VCaP (cell line): ENCODE data around the gene BCL2A1.

Experiments used
- H3K27ac ChIP-seq: fragments of 450-650 bp; 2 replicates; pipeline ENCODE4 v1.5.1; 2017
- TF ChIP-seq, protein P1 (sequence below): fragments of 450-650 bp; conservative IDR thresholded peaks from 2 replicates; pipeline ENCODE4 v1.5.1; 2017; ENCODE audit warnings: mild to moderate bottlenecking, moderate library complexity

BCL2A1 gene

GRCh38 chr15:79924379-79924778 lies 46.6 kb downstream of the BCL2A1 start:
- H3K27ac ChIP-seq: peak overlapping the region; percentile 100
- TF ChIP-seq, protein P1, sequence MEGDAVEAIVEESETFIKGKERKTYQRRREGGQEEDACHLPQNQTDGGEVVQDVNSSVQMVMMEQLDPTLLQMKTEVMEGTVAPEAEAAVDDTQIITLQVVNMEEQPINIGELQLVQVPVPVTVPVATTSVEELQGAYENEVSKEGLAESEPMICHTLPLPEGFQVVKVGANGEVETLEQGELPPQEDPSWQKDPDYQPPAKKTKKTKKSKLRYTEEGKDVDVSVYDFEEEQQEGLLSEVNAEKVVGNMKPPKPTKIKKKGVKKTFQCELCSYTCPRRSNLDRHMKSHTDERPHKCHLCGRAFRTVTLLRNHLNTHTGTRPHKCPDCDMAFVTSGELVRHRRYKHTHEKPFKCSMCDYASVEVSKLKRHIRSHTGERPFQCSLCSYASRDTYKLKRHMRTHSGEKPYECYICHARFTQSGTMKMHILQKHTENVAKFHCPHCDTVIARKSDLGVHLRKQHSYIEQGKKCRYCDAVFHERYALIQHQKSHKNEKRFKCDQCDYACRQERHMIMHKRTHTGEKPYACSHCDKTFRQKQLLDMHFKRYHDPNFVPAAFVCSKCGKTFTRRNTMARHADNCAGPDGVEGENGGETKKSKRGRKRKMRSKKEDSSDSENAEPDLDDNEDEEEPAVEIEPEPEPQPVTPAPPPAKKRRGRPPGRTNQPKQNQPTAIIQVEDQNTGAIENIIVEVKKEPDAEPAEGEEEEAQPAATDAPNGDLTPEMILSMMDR: no peak

GRCh38 chr15:79923515-79924169 lies 47.4 kb downstream of the BCL2A1 start:
- H3K27ac ChIP-seq: peak overlapping the region; percentile 100
- TF ChIP-seq, protein P1: no peak

GRCh38 chr15:79923079-79923514 lies 47.9 kb downstream of the BCL2A1 start:
- TF ChIP-seq, protein P1: no peak; the same call in 1 of the 2 replicates
- peak overlapping the region; percentile 100 for H3K27ac ChIP-seq

GRCh38 chr15:79922512-79923078 lies 48.4 kb downstream of the BCL2A1 start:
- H3K27ac ChIP-seq: peak overlapping the region; percentile 100

GRCh38 chr15:79919749-79920511 lies 51.1 kb downstream of the BCL2A1 start:
- TF ChIP-seq, protein P1: no peak
- no peak overlapping the region for H3K27ac ChIP-seq

More at GRCh38 chr15:79922512-79923078, 48.4 kb downstream of the BCL2A1 start:
- TF ChIP-seq, protein P1: no peak

DNA sequence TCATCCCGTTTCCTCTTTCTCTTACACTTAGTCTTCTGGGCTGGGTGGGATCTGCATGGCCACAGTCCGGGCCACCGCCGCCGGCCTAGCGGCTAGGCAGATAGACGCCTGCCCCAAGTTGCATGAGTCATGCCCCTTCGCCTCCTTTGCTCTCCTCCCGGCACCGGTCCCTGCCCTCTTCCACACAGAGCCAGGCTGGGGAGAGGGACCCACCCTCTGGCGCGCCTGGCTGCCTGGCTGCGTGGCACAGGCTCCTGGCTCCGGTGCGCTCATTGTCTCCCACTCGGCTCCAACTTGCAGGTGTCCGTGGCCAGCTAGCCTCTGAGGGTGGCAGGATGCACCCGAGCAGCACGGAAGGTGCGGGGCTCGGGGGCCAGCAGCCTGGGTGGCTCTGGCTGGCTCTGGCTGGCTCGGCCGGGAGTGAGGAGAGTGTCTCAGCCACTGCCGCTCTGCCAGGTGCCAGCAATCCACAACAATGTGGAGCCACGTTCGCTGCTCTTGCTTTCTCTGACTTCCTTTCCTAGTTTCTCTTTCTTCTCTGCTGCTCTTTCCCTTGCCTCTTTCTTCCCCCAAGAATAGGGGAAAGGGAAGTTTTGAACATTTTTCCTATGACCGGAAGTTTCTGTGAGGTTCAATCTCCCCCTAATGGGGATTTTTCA lies 51.8 kb downstream of the BCL2A1 start:
- TF ChIP-seq, protein P1: no peak
- H3K27ac ChIP-seq: no peak overlapping the region

GRCh38 chr15:79918278-79918677 lies 52.7 kb downstream of the BCL2A1 start:
- TF ChIP-seq, protein P1: no peak
- no peak overlapping the region for H3K27ac ChIP-seq
